NB4 (cell line): ENCODE measurements around the gene CTAG1B.

Experiments used
- CTCF ChIP-seq: IDR thresholded peaks from one replicate; pipeline ENCODE4 v1.5.1; 2012; ENCODE audit warnings: low read depth, low read length
- MAX ChIP-seq: IDR thresholded peaks from 2 replicates; pipeline ENCODE4 v1.6.1; 2011; ENCODE audit warnings: low read depth, low read length

GRCh38 chrX:154599531-154599930, 19.6 kb downstream of the CTAG1B start:
- TF ChIP-seq CTCF (no peak), MAX (no peak)
